ENCODE data around the gene GPATCH8.

DNA sequence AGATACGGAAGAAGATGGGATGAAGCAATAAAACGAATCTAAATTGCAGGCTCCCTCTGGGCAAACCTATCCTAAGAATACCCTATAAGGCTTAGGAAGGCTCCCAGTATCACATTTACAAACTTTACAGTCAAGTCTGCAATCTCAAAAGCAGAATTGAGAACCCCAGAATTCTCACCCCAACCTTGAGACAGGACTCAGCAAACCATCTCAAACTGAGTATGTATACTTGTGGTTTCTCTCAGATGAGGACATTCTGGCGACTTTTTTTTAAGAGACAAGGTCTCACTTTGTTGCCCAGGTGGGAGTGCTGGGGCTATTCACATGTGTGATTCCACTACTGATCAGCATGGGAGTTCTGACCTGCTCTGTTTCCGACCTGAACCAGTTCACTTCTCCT lies 94.4 kb downstream of the GPATCH8 start:
- no peak for TF ChIP-seq CTCF (IDR thresholded peaks at IDR 0.05)
- TF ChIP-seq EP300 (IDR thresholded peaks at IDR 0.05): no peak
